NCI-H128 (cell line): ENCODE data around the gene GABBR2.

Experiments used
- DNase-seq: peaks from one replicate; lab custom pipeline; 2025; ENCODE audit not compliant: unreplicated experiment; lab: John Stamatoyannopoulos, UW

Gene GABBR2

GRCh38 chr9:98333703-98334582 lies 374.8 kb downstream of the GABBR2 start:
- DNase-seq = no peak

DNA sequence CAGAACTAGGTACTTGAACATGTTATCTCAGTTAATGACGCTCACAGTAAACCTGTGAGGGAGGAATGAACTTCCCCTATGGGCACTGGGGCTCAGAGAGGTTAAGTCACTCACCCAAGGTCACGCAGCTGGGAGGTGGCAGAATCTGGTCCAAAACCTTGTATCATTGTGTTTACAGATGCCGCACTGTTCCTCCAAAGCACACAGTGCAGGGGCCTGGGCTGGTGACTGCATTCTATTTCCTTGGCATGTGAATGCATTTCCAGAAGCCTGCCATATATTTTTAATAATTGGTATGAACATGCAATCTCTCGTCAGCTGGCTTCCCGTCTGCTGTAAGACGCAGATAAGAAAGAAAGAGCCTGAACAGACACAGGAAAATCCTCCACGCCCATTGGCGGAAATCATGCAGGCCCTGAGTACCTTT lies 376.3 kb downstream of the GABBR2 start:
- DNase-seq = no peak

DNA sequence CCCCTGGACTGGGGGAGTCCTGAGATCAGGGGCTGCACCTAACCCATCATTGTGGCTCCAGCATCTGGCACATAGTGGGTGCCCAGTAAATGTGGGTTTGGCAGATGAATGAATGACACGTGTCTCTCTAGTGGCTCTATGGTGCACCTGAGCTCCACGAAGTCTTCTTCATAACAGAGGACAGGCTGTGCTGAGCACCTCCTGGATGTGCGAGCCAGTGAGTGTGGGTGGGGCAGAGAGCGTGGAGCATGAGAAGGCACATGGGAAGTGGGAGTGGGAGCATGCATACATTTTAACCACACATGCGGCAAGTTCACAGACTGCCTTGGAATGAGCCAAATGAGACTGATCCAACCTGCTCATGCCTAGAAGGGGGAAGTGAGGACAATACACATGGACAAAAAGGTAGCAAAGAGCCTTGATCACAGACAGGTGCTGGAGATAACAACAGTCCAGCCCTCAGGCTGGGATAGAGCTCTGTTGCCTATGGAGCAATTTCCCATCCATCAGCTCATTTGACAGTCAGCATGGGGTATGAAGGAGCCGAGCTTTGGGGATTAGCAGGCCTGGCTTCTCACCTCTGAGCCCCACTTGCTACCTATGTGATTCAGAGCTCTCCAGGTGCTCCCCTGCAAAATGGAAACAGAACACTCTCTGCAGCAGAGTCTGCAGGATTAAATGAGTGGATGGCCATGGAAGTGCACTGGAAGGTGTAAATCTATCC lies 377.0 kb downstream of the GABBR2 start:
- DNase-seq = no peak

- no peak for DNase-seq
Observed at GRCh38 chr9:98330831-98331230, 377.9 kb downstream of the GABBR2 start.

DNA sequence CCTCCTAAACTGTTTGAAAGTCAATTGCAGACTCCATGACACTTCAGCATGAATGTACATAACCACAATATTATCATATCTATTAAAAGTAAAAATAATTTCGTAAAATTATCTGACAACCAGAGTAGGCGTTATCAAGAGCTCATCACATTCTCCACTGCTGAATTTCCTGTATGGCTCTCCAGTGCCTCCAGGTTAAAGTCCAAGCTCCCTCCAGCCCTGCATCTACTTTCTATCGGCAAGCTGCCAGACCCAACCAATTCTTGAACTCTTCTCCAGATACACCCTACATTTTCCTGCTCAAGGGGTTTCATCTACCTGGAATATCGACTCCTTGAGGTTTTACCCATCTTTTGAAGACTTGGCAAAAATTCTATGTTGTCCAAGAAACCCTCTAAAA lies 378.8 kb downstream of the GABBR2 start:
- no peak for DNase-seq

GRCh38 chr9:98329281-98329680 lies 379.5 kb downstream of the GABBR2 start:
- no peak for DNase-seq

GRCh38 chr9:98328770-98329169 lies 380.0 kb downstream of the GABBR2 start:
- no peak for DNase-seq

DNA sequence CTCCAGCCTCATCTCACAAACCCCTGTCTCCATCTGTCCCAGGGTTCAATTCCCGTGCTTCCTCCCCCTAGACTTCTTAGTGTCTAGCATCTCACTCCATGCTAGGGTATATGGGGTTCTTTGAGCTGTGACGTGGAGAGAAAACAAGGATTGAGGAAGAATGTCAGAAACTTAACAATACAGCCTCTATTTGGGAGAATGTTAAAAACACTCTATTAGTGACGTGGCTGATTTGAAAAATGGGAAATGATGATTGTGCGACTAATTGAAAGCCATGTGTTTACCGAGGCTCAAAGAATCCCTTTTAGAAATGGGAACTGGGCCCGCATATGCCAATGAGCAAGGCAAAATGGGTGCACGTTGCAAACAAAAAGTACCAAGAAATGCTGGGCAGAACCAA lies 380.6 kb downstream of the GABBR2 start:
- DNase-seq = no peak

- DNase-seq = no peak
Observed at GRCh38 chr9:98327249-98327561, 381.5 kb downstream of the GABBR2 start.

DNA sequence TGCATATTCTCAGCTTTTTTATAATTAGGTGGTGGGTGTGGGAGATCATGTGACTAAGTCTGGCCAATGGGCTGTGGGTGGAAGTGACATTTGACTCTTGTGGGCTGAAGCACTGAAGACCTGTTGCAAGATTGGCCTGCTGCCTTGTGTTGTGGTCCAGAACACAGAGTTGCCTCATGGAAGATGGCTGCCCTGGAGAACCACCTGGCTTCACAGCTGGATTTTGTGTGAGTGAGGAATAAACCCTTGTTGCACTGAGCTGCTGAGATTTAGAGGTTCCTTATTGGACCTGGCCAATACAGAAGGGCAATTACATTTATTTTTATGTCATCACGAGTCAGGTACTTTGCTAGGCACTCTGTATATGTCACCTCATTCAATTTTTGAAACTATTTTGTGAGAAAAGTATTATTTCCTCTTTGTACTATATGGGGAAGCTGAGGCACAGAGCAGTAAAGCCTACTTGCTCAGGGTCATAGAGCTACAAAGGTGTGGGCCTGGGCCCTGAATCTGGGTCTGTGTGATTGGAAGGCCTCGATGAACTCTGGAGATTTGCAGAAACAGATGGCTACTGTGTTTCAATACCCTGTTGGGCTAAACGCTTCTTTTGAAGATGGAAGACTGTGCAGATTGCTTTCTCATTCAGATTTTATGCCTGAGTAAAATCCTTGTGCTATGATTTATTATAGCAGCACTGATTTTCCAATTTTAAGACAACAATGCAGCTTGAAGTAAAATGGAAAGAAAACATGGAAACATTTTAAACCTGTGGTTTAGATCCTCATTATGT lies 382.1 kb downstream of the GABBR2 start:
- DNase-seq = no peak

- no peak for DNase-seq
Observed at GRCh38 chr9:98324801-98325200, 383.9 kb downstream of the GABBR2 start.

- no peak for DNase-seq
Observed at GRCh38 chr9:98323831-98324135, 385.0 kb downstream of the GABBR2 start.

- DNase-seq = no peak
Observed at GRCh38 chr9:98323051-98323830, 385.5 kb downstream of the GABBR2 start.

GRCh38 chr9:98321269-98321668 lies 387.5 kb downstream of the GABBR2 start:
- no peak for DNase-seq

- DNase-seq = no peak
Observed at GRCh38 chr9:98318834-98319478, 389.8 kb downstream of the GABBR2 start.

- no peak for DNase-seq
Observed at GRCh38 chr9:98318041-98318790, 390.5 kb downstream of the GABBR2 start.

DNA sequence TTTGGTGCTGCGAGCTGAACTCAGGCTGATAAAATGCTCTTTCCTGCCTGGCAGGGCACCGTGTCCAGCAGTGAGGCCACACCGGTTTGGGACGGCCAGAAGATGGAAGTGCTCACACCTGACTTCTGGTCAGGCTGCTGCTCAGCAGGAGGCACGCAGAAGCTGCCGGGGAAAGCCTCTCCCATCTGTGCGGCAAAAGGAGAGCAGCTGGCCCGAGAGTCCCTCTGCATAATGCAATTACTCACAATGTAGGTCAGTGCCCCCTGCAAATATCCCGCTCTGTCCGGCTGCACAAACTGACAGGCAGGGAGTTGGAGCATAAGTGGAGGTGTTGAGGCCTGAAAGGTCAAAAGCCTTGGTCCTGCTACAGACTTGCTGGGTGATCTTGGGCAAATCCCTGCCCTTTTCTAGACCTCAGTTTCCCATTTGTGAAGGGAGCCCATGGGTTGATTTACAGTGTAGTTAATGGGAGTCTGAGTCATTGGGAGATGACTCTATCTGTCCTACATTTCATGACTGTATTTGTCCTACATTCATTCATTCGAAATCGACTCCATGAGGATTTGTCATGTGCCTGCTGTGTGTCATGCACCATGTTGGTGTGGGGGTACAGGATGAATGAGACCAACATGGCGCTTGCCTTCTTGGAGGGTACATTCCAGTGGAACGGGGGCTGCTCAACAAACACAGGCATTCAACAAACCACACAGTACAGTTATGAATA lies 391.4 kb downstream of the GABBR2 start:
- no peak for DNase-seq

GRCh38 chr9:98316445-98317133 lies 392.1 kb downstream of the GABBR2 start:
- DNase-seq = no peak
